WI38 (cell line): ENCODE data around the gene TMEM150B.
A peak's percentile ranks its signal among the peaks of the same experiment; 100 is the strongest.

Experiments used
- H3K4me3 ChIP-seq: 2 replicates; pipeline ENCODE4 v1.5.1; 2011; ENCODE audit warnings: low read depth, mild to moderate bottlenecking, control low read depth, low read length
- TF ChIP-seq, protein P1 (sequence below): IDR thresholded peaks from 2 replicates; pipeline ENCODE4 v1.5.1; 2012; ENCODE audit warnings: low read depth, mild to moderate bottlenecking, control low read depth, low read length

The TMEM150B gene

DNA sequence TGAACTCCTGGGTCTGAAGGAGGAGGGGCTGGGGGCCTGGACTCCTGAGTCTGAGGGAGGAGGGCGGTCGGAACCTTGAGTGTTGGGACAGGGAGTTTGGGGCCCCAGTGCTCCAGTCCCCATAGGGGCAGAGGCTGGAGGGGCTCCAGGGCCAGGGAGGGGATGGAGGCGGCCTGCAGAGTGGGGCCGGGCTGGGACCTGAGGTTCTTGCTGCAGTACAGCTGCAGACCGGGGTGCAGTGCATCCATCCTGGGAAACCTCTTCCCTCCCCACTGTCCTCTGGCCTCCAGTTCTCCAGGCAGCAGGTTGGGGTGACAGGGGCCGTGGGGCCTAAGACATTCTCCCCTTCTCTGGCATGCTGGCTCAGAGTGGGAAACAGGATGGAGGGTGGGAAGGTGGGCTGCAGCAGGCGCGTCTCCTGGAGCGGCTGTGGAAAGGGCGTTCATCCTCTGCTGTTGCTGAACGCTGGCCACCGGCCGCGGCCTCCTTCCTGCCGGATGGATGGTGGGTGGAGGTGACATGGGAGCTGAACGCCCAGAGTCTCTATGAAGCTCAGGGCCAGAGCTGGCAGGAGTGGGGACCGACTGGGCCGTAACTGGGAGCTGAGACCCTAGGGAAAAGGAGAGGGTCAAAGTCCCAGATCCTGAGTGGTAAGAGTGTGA is 39.8 kb downstream of the TMEM150B start:
- TF ChIP-seq, protein P1, sequence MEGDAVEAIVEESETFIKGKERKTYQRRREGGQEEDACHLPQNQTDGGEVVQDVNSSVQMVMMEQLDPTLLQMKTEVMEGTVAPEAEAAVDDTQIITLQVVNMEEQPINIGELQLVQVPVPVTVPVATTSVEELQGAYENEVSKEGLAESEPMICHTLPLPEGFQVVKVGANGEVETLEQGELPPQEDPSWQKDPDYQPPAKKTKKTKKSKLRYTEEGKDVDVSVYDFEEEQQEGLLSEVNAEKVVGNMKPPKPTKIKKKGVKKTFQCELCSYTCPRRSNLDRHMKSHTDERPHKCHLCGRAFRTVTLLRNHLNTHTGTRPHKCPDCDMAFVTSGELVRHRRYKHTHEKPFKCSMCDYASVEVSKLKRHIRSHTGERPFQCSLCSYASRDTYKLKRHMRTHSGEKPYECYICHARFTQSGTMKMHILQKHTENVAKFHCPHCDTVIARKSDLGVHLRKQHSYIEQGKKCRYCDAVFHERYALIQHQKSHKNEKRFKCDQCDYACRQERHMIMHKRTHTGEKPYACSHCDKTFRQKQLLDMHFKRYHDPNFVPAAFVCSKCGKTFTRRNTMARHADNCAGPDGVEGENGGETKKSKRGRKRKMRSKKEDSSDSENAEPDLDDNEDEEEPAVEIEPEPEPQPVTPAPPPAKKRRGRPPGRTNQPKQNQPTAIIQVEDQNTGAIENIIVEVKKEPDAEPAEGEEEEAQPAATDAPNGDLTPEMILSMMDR: no peak
- H3K4me3 ChIP-seq: peak overlapping the region; percentile 57

DNA sequence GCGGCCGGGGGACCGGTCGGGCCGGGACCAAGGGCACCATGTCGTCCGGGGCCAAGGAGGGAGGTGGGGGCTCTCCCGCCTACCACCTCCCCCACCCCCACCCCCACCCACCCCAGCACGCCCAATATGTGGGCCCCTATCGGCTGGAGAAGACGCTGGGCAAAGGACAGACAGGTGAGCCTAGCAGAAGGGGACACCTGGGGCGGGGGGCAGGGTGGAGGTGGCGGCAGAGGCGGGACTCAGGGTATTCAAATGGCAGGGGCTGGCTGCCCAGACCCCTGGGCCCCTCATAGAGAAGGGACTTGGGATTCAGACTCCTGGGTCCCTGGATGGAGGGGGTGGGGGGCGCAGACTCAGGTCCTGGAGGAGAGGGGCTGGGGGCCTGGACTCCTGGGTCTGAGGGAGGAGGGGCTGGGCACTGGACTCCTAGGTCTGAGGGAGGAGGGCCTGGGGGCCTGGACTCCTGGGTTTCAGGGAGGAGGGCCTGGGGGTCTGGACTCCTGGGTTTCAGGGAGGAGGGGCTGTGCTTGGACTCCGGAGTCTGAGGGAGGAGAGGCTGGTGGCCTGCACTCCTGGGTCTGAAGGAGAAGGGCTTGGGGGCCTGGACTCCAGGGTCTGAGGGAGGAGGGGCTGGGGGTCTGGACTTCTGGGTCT is 40.6 kb downstream of the TMEM150B start:
- TF ChIP-seq, protein P1: no peak
- H3K4me3 ChIP-seq: peak overlapping the region; percentile 57

DNA sequence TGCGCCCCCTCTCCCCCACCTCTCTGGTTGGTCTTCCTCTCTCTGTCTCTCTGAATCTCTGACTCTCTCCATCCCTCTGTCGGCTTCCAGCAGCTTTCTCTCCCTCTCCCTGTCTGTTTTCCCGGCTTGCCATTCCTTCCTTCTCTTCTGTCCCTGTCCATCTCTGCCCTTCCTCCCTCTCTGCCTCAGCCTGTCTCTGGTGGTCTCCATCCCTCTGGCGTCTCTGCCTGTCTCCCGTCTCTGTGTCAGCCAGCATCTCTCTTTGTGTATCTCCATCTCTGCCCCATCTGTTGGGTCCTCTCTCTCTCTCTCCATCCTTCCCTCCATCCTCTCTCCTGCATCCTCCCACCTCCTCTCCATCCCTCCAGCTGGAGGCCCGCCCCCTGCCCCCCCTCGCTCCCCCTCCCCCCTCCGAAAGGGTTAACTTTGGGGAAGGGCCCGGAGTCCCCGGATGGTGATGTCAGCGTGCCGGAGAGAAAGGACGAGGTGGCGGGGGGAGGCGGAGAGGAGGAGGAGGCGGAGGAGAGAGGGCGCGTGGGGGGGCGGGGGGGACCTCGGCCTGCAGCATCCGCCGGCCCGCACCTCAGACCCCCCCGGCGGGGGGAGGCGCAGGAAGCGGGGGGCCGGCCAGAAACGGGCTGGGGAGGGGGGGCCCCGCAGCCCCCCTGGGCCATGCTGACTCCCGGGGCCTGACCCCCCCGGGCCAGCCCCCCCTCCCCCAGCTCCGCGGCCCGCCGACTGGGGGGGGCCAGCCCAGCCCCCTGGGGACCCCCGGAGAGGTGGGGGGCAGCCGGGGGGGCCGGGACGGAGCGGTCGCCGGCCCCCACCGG is 41.4 kb downstream of the TMEM150B start, which contains the start of gene BRSK1:
Gene BRSK1, plus strand, starts transcription at position 450 of the 830 bp plus-strand sequence. CDS start 446 bp downstream, outside the sequence.
- H3K4me3 ChIP-seq: peak within 1 kb of the TSS; percentile 57
- TF ChIP-seq, protein P1: no peak

DNA sequence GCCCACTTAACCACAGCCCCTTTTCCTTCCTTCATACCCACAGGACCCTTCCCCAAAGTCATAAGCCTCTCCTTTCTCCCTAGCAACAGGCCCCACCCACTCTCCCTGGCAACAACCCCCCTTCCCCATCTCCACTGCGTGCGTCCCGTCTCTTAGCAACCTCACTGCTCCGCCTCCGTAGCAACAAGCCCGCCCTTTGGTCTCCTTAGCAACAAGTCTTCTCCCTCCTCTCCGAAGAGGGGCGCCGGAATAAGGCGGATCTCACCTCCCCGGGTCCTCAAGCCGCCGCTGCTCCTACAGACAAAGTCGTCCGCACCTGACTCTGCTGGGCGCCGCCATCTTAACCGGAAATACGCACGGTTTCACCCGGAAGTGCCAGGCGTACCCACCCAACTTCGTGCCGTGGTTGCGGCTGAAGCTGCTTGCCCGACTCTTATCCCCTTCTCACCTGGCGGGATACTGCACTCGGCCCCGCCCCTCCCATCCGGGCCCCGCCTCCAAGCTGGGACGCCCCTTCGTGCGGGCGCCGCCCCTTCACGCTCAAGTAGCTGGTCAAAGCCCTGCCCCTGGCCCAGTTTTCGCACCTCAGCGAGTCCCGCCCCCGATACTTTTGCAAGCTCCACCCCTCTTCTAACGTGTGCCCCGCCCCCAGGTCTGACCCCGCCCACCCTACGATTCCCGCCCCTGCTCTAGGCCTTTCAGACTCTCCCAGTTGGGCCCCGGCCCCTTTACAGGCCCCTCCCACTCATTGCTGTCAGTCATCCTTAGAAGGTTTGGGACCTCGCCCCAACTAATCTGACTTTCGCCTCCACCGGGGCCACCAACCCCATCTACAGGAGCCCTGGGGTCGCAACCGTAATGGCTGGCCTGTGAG is 45.1 kb downstream of the TMEM150B start, which contains the start of gene HSPBP1:
Gene HSPBP1, minus strand, starts transcription at position 341 of the 874 bp plus-strand sequence. CDS start 502 bp downstream, outside the sequence.
- TF ChIP-seq, protein P1: no peak

DNA sequence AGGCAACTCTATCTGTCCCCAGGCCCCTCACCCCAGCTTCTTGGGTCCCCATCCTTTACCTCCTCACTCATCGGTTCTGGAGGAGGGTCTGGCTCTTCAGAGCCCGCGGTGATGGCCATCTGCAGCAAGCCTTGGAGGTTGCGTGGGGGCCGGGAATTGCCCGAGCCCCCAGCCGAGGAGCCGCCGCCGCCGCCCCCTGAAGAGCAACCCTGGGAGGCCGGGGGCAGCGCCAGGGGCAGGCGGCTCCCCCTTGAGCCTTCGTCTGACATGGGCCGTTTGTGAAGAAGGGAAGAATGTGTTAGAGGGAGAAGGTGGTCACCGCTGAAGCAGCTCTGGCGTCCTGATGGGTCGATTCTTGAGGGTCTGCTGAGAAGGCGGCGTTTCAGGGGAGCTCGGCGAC is 45.8 kb downstream of the TMEM150B start:
- peak overlapping the region; percentile 88 for H3K4me3 ChIP-seq
- TF ChIP-seq, protein P1: no peak

More for the DNA sequence above, 45.1 kb downstream of the TMEM150B start, which contains the start of gene HSPBP1:
- peak within 1 kb of the TSS; percentile 88 for H3K4me3 ChIP-seq

DNA sequence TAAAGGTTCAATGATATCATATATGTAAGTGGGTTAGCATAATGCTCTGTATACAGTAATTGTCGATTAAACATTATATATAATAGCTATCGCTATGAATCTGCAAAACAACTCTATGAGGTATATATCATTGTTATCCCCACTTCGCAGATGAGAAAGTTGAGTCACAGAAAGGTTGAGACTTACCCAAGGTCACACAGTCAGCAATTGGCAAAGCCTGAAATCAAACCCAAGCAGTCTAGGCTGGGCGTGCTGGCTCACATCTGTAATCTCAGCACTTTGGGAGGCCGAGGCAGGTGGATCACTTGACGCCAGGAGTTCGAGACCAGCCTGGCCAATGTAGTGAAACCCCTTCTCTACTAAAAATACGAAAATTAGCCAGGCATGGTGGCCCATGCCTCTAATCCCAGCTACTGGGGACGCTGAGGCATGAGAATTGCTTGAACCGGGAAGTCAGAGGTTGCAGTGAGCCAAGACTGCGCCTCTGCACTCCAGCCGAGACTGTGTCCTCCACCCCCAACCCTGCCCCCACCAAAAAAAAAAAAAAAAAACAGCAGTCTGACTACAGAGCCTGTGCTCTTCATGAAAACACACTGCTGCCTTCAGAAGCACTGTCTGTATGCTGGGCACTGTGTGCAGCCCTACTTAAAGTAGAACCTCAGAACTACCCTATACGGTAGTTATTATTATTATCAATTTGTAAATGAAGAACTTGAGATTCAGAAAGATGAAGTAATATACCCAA is 46.6 kb downstream of the TMEM150B start:
- peak overlapping the region; percentile 88; the same call in 1 of the 2 replicates for H3K4me3 ChIP-seq
- TF ChIP-seq, protein P1: no peak
